ENCODE data around the gene HLCS.

The HLCS gene

DNA sequence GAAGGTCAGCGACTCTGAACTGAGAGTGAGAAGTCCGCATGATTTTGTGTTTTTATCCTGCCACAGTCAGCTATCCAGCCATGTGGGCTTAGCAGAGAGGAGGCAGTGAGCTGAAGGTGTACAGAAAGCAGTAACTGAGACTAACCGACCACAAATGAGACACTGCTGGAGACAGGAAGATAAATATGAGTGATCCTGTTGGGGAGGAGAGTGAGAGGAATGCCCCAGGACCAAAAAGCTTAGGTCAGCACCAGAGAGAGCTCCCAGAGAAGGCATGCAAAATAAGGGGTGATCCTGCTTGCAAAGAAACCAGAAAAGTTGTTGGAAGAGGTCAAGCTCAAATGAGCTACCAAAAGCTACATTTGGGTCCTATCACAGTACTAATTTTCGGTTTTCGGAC lies 63.7 kb downstream of the HLCS start:
- no peak for TF ChIP-seq CTCF (conservative IDR thresholded peaks at IDR 0.05; ENCODE audit: low read length)
- no peak for TF ChIP-seq EZH2phosphoT487 (IDR thresholded peaks at IDR 0.05; ENCODE audit: borderline replicate concordance)
- H3K4me3 ChIP-seq (ENCODE audit: low read length, poor library complexity, severe bottlenecking) = no peak overlapping the region
- H3K36me3 ChIP-seq (ENCODE audit: insufficient read depth, low read length) = no peaks in the 10 kb centered on the region
- H3K27me3 ChIP-seq (ENCODE audit: insufficient read depth, low read length, poor library complexity, severe bottlenecking) = no peaks in the 10 kb centered on the region
- no peaks in the 10 kb centered on the region for H3K79me2 ChIP-seq (ENCODE audit: insufficient read depth, low read length)
- no peaks in the 10 kb centered on the region for H3K9me3 ChIP-seq (ENCODE audit: insufficient read depth, low read depth, low read length)
- H4K20me1 ChIP-seq (ENCODE audit: insufficient read depth, low read length, poor library complexity, severe bottlenecking) = no peaks in the 10 kb centered on the region
- no peaks in the 10 kb centered on the region for H3K9me2 ChIP-seq (replicated peaks; ENCODE audit: low read depth, low read length)
- H3F3A ChIP-seq (ENCODE audit: low read depth) = no peaks in the 10 kb centered on the region
- H3K9ac ChIP-seq (ENCODE audit: low read depth, low read length, poor library complexity, severe bottlenecking) = no peak overlapping the region
- H3K4me1 ChIP-seq (ENCODE audit: insufficient read depth, low read length, poor library complexity, severe bottlenecking) = peaks cover 4% of the 10 kb centered on the region
- H2AFZ ChIP-seq (ENCODE audit: low read length) = no peak overlapping the region
- no peak overlapping the region for H3K4me2 ChIP-seq (ENCODE audit: low read depth, low read length, poor library complexity, severe bottlenecking)

- H2AFZ ChIP-seq (ENCODE audit: low read length) = no peak overlapping the region
- no peak for TF ChIP-seq EZH2phosphoT487 (IDR thresholded peaks at IDR 0.05; ENCODE audit: borderline replicate concordance)
- no peak for TF ChIP-seq CTCF (conservative IDR thresholded peaks at IDR 0.05; ENCODE audit: low read length)
- H3K27me3 ChIP-seq (ENCODE audit: insufficient read depth, low read length, poor library complexity, severe bottlenecking) = no peaks in the 10 kb centered on the region
- H4K20me1 ChIP-seq (ENCODE audit: insufficient read depth, low read length, poor library complexity, severe bottlenecking) = no peaks in the 10 kb centered on the region
- no peaks in the 10 kb centered on the region for H3K79me2 ChIP-seq (ENCODE audit: insufficient read depth, low read length)
- H3K4me1 ChIP-seq (ENCODE audit: insufficient read depth, low read length, poor library complexity, severe bottlenecking) = peaks cover 4% of the 10 kb centered on the region
- no peak overlapping the region for H3K4me2 ChIP-seq (ENCODE audit: low read depth, low read length, poor library complexity, severe bottlenecking)
- no peak overlapping the region for H3K9ac ChIP-seq (ENCODE audit: low read depth, low read length, poor library complexity, severe bottlenecking)
- no peaks in the 10 kb centered on the region for H3F3A ChIP-seq (ENCODE audit: low read depth)
- H3K9me3 ChIP-seq (ENCODE audit: insufficient read depth, low read depth, low read length) = no peaks in the 10 kb centered on the region
- no peaks in the 10 kb centered on the region for H3K36me3 ChIP-seq (ENCODE audit: insufficient read depth, low read length)
- H3K4me3 ChIP-seq (ENCODE audit: low read length, poor library complexity, severe bottlenecking) = no peak overlapping the region
- no peaks in the 10 kb centered on the region for H3K9me2 ChIP-seq (replicated peaks; ENCODE audit: low read depth, low read length)
Observed at GRCh38 chr21:36902331-36902730, 64.1 kb downstream of the HLCS start.

- Histone ChIP-seq H2AFZ (ENCODE audit: low read length) (no peak overlapping the region), H3K4me2 (ENCODE audit: low read depth, low read length, poor library complexity, severe bottlenecking) (no peak overlapping the region), H3K79me2 (ENCODE audit: insufficient read depth, low read length) (no peaks in the 10 kb centered on the region), H3K36me3 (ENCODE audit: insufficient read depth, low read length) (peaks cover 3% of the 10 kb centered on the region; the same call in 1 of the 2 replicates), H3K9ac (ENCODE audit: low read depth, low read length, poor library complexity, severe bottlenecking) (no peak overlapping the region), H3K27me3 (ENCODE audit: insufficient read depth, low read length, poor library complexity, severe bottlenecking) (no peaks in the 10 kb centered on the region), H3K9me2 (replicated peaks; ENCODE audit: low read depth, low read length) (no peaks in the 10 kb centered on the region), H3K4me1 (ENCODE audit: insufficient read depth, low read length, poor library complexity, severe bottlenecking) (peaks cover 4% of the 10 kb centered on the region), H3K4me3 (ENCODE audit: low read length, poor library complexity, severe bottlenecking) (no peak overlapping the region), H3K9me3 (ENCODE audit: insufficient read depth, low read depth, low read length) (no peaks in the 10 kb centered on the region), H3F3A (ENCODE audit: low read depth) (no peaks in the 10 kb centered on the region), H4K20me1 (ENCODE audit: insufficient read depth, low read length, poor library complexity, severe bottlenecking) (no peaks in the 10 kb centered on the region)
- TF ChIP-seq EZH2phosphoT487 (IDR thresholded peaks at IDR 0.05; ENCODE audit: borderline replicate concordance) (no peak), CTCF (conservative IDR thresholded peaks at IDR 0.05; ENCODE audit: low read length) (no peak)
Observed at GRCh38 chr21:36901575-36901974, 64.9 kb downstream of the HLCS start.

Measured in Loucy (cell line).